ENCODE data around the gene SPCS2. TPM values are rescaled to one million over a fixed set of nuclear protein-coding genes. Genes with fewer than 3 reads are reported as not detected.

Gene SPCS2
- 45.9 and 60.3 TPM in 2 replicates for total RNA-seq

DNA sequence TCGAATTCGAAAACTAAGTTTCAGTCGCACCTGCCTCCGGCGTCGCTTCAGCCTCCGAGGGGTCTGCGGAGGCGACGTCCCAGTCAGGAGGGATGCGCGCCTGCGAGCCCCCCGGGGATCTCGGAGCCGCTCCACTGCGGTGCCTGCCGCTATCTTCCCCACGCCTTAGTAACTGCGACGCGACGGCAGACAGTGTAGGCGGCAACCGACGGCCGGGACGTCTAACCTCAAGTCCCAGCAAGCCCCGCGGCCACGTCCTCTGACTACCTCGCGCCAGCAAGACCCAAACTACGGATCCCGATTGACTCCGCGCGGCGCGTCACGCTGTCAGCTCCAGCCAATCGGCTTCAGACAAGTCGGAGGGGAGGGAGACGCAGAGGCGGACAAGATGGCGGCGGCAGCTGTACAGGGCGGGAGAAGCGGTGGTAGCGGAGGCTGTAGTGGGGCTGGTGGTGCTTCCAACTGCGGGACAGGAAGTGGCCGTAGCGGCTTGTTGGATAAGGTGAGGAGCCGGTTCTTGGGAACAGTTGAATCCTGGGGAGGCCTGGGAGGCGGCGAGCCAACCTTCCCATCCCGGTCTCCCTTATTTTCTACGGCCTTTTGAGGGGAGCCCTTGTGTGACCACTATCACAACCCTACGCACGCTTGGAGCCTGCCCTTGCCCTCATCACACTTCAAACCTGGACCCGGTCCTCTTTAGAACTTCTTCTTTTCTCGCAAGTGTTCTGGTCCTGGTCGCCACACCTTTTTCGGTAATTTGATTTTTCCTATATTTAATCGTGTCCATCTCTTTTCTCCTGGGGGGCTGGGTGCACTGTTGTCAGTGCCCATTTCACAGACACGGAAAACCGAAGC is at the start of gene SPCS2, which contains the start of gene XRRA1:
Gene SPCS2 (plus strand): TSS at position 369 of the 855 bp plus-strand sequence. CDS start 20 bp downstream, at position 389.
Gene XRRA1 (minus strand): TSS at position 194 of the 855 bp plus-strand sequence. CDS start 8,213 bp downstream, outside the sequence.

GRCh38 chr11:74988541-74989259 is 39.6 kb downstream of the SPCS2 start, which contains the start of gene NEU3:
TSS of gene NEU3 (plus strand) at chr11:74988933. CDS start at chr11:74989061, 128 bp downstream.

Other genes starting within 250 kb of the SPCS2 start
- not detected in 2 replicates for gene CHRDL2, start 217.8 kb upstream of the SPCS2 start, total RNA-seq
- 9.9 and 14.1 TPM in 2 replicates for gene RNF169, start 200.4 kb upstream of the SPCS2 start, total RNA-seq
- gene XRRA1, start 175 bp upstream of the SPCS2 start, total RNA-seq = 17.6 and 24.9 TPM in 2 replicates
- gene NEU3, start 39.7 kb downstream of the SPCS2 start, total RNA-seq = 4.4 and 8.3 TPM in 2 replicates
- gene OR2AT4, start 147.6 kb downstream of the SPCS2 start, total RNA-seq = not detected in 2 replicates
- gene SLCO2B1, start 201.8 kb downstream of the SPCS2 start, total RNA-seq = not detected in 2 replicates

All from hair follicular keratinocyte (primary cell).